Endothelial cell of umbilical vein (primary cell): ENCODE measurements around the gene SCUBE3. TPM values are rescaled to one million over a fixed set of nuclear protein-coding genes. Genes with fewer than 3 reads are reported as not detected.

Experiments
- BruUV-seq: library from RNA; stranded (reverse); fragments of 400-500 nt; replicated peaks from 2 replicates; lab custom pipeline; 2021; lab: Mats Ljungman, UMichigan
- CTCF ChIA-PET: fragments of 300-600, 350-600 bp; sonication (Branson Sonifier 250); formaldehyde crosslinking; loops from one replicate; lab custom pipeline; 2021; ENCODE audit warnings: antibody characterized with exemption, inconsistent platforms; lab: Charles Lee
- POLR2A ChIA-PET: fragments of 300-600, 350-600 bp; sonication (Branson Sonifier 250); formaldehyde crosslinking; loops from one replicate; lab custom pipeline; 2021; ENCODE audit warnings: antibody characterized with exemption, inconsistent platforms; lab: Charles Lee
- DNase-seq: peaks from one replicate; pipeline ENCODE4 v3.0.0-alpha.2; 2011; ENCODE audit warnings: low read depth, low spot score
- FAIRE-seq: peaks from 2 replicates; lab custom pipeline; 2011; peaks lifted over from hg19 to GRCh38; lab: Jason Lieb, UNC
- H2AFZ ChIP-seq: 2 replicates; pipeline ENCODE4 v1.6.0; 2012; ENCODE audit warnings: low read depth, low read length, control low read depth, inconsistent platforms
- H3K27ac ChIP-seq: 2 replicates; pipeline ENCODE4 v1.5.1; 2011; ENCODE audit warnings: low read depth, mild to moderate bottlenecking, control low read depth, low read length, moderate library complexity; ENCODE audit not compliant: insufficient read depth
- H3K27me3 ChIP-seq, 2 experiments: 2 replicates each; pipeline versions ENCODE4 v1.6.0 to v1.6.1; 2011; ENCODE audit warnings: low read length in 2 of 2, mixed read lengths in 1 of 2; ENCODE audit not compliant: control insufficient read depth in 2 of 2, insufficient read depth in 2 of 2
- H3K36me3 ChIP-seq, 2 experiments: 2 replicates in 1 of 2; 3 replicates in 1 of 2; pipeline ENCODE4 v1.5.1; 2011; ENCODE audit warnings: low read length in 2 of 2, mild to moderate bottlenecking in 1 of 2, moderate library complexity in 1 of 2; ENCODE audit not compliant: control insufficient read depth in 2 of 2, insufficient read depth in 2 of 2; ENCODE audit errors: extremely low read depth in 1 of 2
- H3K4me1 ChIP-seq: 3 replicates; pipeline ENCODE4 v1.5.1; 2011; ENCODE audit warnings: mild to moderate bottlenecking, low read length; ENCODE audit not compliant: control insufficient read depth, insufficient read depth; ENCODE audit errors: extremely low read depth
- H3K4me2 ChIP-seq: 2 replicates; pipeline ENCODE4 v1.6.1; 2011; ENCODE audit warnings: low read length, control low read depth, mixed read lengths; ENCODE audit not compliant: insufficient read depth
- H3K4me3 ChIP-seq, 3 experiments: fragments of 200-600 bp in 1 of 3; sonication (generic), shearing (Covaris generic) in 1 of 3; replicated peaks in 1 of 3; 2 replicates each; pipeline ENCODE4 v1.5.1; 2011 to 2016; ENCODE audit warnings: control low read depth in 3 of 3, low read length in 3 of 3, mild to moderate bottlenecking in 2 of 3, inconsistent platforms in 1 of 3, low read depth in 1 of 3, moderate library complexity in 1 of 3; ENCODE audit not compliant: insufficient read depth in 1 of 3
- H3K79me2 ChIP-seq: 2 replicates; pipeline ENCODE4 v1.6.0; 2012; ENCODE audit warnings: low read length, inconsistent platforms; ENCODE audit not compliant: control insufficient read depth, insufficient read depth
- H3K9ac ChIP-seq: replicated peaks from 2 replicates; pipeline ENCODE3; 2011; ENCODE audit warnings: low read length, control low read depth; ENCODE audit not compliant: insufficient read depth; ENCODE audit errors: extremely low read depth
- H3K9me1 ChIP-seq: replicated peaks from 3 replicates; pipeline ENCODE4 v1.6.0; 2011; ENCODE audit warnings: mild to moderate bottlenecking, low read length; ENCODE audit not compliant: control insufficient read depth, insufficient read depth; ENCODE audit errors: extremely low read depth
- H3K9me3 ChIP-seq: replicated peaks from 2 replicates; pipeline ENCODE4 v1.5.1; 2012; ENCODE audit warnings: low read length, inconsistent platforms; ENCODE audit not compliant: control insufficient read depth, insufficient read depth
- H4K20me1 ChIP-seq: replicated peaks from 2 replicates; pipeline ENCODE3; 2011; ENCODE audit warnings: mild to moderate bottlenecking, low read length; ENCODE audit not compliant: control insufficient read depth, insufficient read depth; ENCODE audit errors: extremely low read depth
- CTCF ChIP-seq, 2 donors: IDR thresholded peaks; 1 replicate in 1 of 2; 2 replicates in 1 of 2; pipeline ENCODE4 v1.5.1; 2011; ENCODE audit warnings: low read length in 2 of 2, mild to moderate bottlenecking in 2 of 2, moderate library complexity in 2 of 2, control low read depth in 1 of 2, inconsistent platforms in 1 of 2, low read depth in 1 of 2; ENCODE audit not compliant: insufficient read depth in 1 of 2; ENCODE audit errors: extremely low read depth in 1 of 2
- EZH2 ChIP-seq: IDR thresholded peaks from 2 replicates; pipeline ENCODE4 v1.6.1; 2012; ENCODE audit warnings: borderline replicate concordance, low read depth, mild to moderate bottlenecking, moderate library complexity, low read length, inconsistent platforms; ENCODE audit not compliant: severe bottlenecking
- FOS ChIP-seq: IDR thresholded peaks from 2 replicates; pipeline ENCODE4 v1.6.1; 2011; ENCODE audit warnings: mild to moderate bottlenecking, low read length, moderate library complexity, borderline replicate concordance; ENCODE audit not compliant: insufficient read depth
- GATA2 ChIP-seq: IDR thresholded peaks from 2 replicates; pipeline ENCODE4 v1.7.0; 2011; ENCODE audit warnings: low read depth, mild to moderate bottlenecking, moderate library complexity, mixed read lengths, low read length; ENCODE audit not compliant: insufficient read length, insufficient read depth
- JUN ChIP-seq: IDR thresholded peaks from 2 replicates; pipeline ENCODE4 v1.6.1; 2011; ENCODE audit warnings: borderline replicate concordance, low read depth; ENCODE audit not compliant: insufficient read length, insufficient read depth
- MAX ChIP-seq: IDR thresholded peaks from 2 replicates; pipeline ENCODE4 v1.6.1; 2011; ENCODE audit not compliant: insufficient read depth, insufficient read length
- MYC ChIP-seq: IDR thresholded peaks from one replicate; pipeline ENCODE4 v1.6.1; 2011; ENCODE audit warnings: mild to moderate bottlenecking, low read depth, low read length
- POLR2A ChIP-seq: IDR thresholded peaks from 2 replicates; pipeline ENCODE4 v1.6.1; 2012; ENCODE audit warnings: low read depth, mild to moderate bottlenecking, control low read depth, low read length
- POLR2AphosphoS5 ChIP-seq: IDR thresholded peaks from 2 replicates; pipeline ENCODE4 v1.6.1; 2012; ENCODE audit warnings: low read depth, mild to moderate bottlenecking, control low read depth, low read length, moderate library complexity; ENCODE audit not compliant: insufficient read depth
- dilution Hi-C: fragments of 300-500 bp; cut with MboI; formaldehyde crosslinking; loops from one replicate; pipeline ENCODE4 v1.15.0; 2019; ENCODE audit warnings: low sequenced_read_pairs; ENCODE audit not compliant: extremely low pct_ligation_motif_present
- intact Hi-C: fragments of 100-400 bp; cut with micrococcal nuclease; formaldehyde crosslinking; loops from one replicate; pipeline ENCODE4 v1.10.0; 2022
- polyA plus RNA-seq, 4 experiments: library from polyadenylated mRNA; depleted of rRNA in 3 of 4; stranded (reverse) in 3 of 4; unstranded in 1 of 4; fragments of >200 nt; gene quantifications; 2 replicates each; pipeline versions ENCODE4 v1.2.1 to v1.2.3, GENCODE V29; 2011 to 2012; ENCODE audit warnings: missing spikeins in 1 of 4
- total RNA-seq: library from RNA; stranded (reverse); gene quantifications from 2 replicates; pipeline ENCODE4 v1.2.3, GENCODE V29; 2021

The SCUBE3 gene
- total and polyA plus RNA-seq, 2 donors (not counting 3 experiments of a cell fraction or from before 2014, with no cell fraction given) = 1.1 to 1.5 TPM

- intact Hi-C loops = no loop called here
- Histone ChIP-seq H3K27me3 (no peaks in the 10 kb centered on the region), H2AFZ (no peak overlapping the region), H3K27ac (no peak overlapping the region), H3K9me3 (no peaks in the 10 kb centered on the region), H3K9ac (no peak overlapping the region), H3K9me1 (no peaks in the 10 kb centered on the region), H3K36me3 (peaks cover 3 to 26% of the 10 kb centered on the region in 2 experiments), H3K4me1 (no peaks in the 10 kb centered on the region), H3K4me3 (no peak overlapping the region), H3K79me2 (no peaks in the 10 kb centered on the region), H3K4me2 (no peak overlapping the region), H4K20me1 (no peaks in the 10 kb centered on the region)
- dilution Hi-C loops = no loop called here
- BruUV-seq = no TSS peak
- CTCF ChIA-PET = no interaction called here
- DNase-seq = no peak
- TF ChIP-seq FOS (no peak), CTCF (IDR thresholded peaks at IDR 0.05; ENCODE audit: extremely low read depth in 1 of 2, insufficient read depth in 1 of 2, low read depth in 1 of 2, low read length in 2 of 2) (no peak), POLR2AphosphoS5 (no peak), MYC (no peak), POLR2A (no peak), GATA2 (no peak), EZH2 (no peak), MAX (no peak), JUN (no peak)
- FAIRE-seq = no peak
- POLR2A ChIA-PET = no interaction called here
Measured at GRCh38 chr6:35283361-35283760, 69.6 kb downstream of the SCUBE3 start.
